NT2/D1 (cell line): ENCODE data around the gene OPN3.
"Not testable (repeated sequence)": the region's sequence is repeated elsewhere in the genome, so short reads cannot be mapped to it uniquely, and the experiment has no call there.

Experiments used
- DNase-seq: peaks from one replicate; pipeline ENCODE4 v3.0.0-alpha.2; 2011; ENCODE audit warnings: low read depth, low spot score
- H3K27me3 ChIP-seq: 2 replicates; pipeline ENCODE4 v1.6.0; 2011; ENCODE audit warnings: mild to moderate bottlenecking; ENCODE audit not compliant: insufficient read length, insufficient read depth
- H3K36me3 ChIP-seq: 2 replicates; pipeline ENCODE4 v1.6.1; 2011; ENCODE audit warnings: mild to moderate bottlenecking, low read length, mixed read lengths; ENCODE audit not compliant: insufficient read depth, insufficient read length
- H3K4me1 ChIP-seq: 2 replicates; pipeline ENCODE4 v1.5.1; 2011; ENCODE audit not compliant: insufficient read depth, insufficient read length
- H3K4me3 ChIP-seq: 2 replicates; pipeline ENCODE4 v1.5.1; 2011; ENCODE audit warnings: low read depth; ENCODE audit not compliant: insufficient read length
- H3K9ac ChIP-seq: 2 replicates; pipeline ENCODE4 v1.6.0; 2011; ENCODE audit warnings: low read depth; ENCODE audit not compliant: insufficient read length
- H3K9me3 ChIP-seq: 2 replicates; pipeline ENCODE4 v1.5.1; 2011; ENCODE audit warnings: mild to moderate bottlenecking, low read length; ENCODE audit not compliant: insufficient read depth
- SUZ12 ChIP-seq: IDR thresholded peaks from 2 replicates; pipeline ENCODE4 v1.6.1; 2011; ENCODE audit not compliant: insufficient read length, insufficient read depth; ENCODE audit errors: extremely low read depth
- YY1 ChIP-seq: IDR thresholded peaks from 2 replicates; pipeline ENCODE4 v1.6.1; 2011; ENCODE audit not compliant: insufficient read length, insufficient read depth
- ZNF274 ChIP-seq: IDR thresholded peaks from 2 replicates; pipeline ENCODE4 v1.6.1; 2011; ENCODE audit warnings: mild to moderate bottlenecking, low read depth, low read length

Gene OPN3

GRCh38 chr1:241640149-241640866 lies at the start of gene OPN3, which contains the start of gene CHML:
Gene OPN3, minus strand, starts transcription at chr1:241640369. Its CDS starts 115 bp downstream, at chr1:241640254.
Gene CHML, minus strand, starts transcription at chr1:241640369. Its CDS starts 4,603 bp downstream, at chr1:241635766.
- DNase-seq: peak; percentile 85
- Histone ChIP-seq H3K4me3 (peak within 1 kb of the TSS; percentile 99), H3K9ac (peak within 1 kb of the TSS; percentile 96), H3K4me1 (peaks cover 2% of the 10 kb centered on the region), H3K36me3 (peaks cover 23% of the 10 kb centered on the region), H3K27me3 (no peaks in the 10 kb centered on the region), H3K9me3 (peaks cover 31% of the 10 kb centered on the region)
- TF ChIP-seq YY1 (no peak), ZNF274 (no peak), SUZ12 (no peak)

GRCh38 chr1:241688940-241689368 lies 48.8 kb upstream of the OPN3 start:
- no peaks in the 10 kb centered on the region for H3K9me3 ChIP-seq
- H3K27me3 ChIP-seq: no peaks in the 10 kb centered on the region
- DNase-seq: no peak
- H3K36me3 ChIP-seq: no peaks in the 10 kb centered on the region
- TF ChIP-seq SUZ12 (no peak), ZNF274 (no peak), YY1 (no peak)
- H3K9ac ChIP-seq: no peak overlapping the region
- no peaks in the 10 kb centered on the region for H3K4me1 ChIP-seq
- H3K4me3 ChIP-seq: no peak overlapping the region

GRCh38 chr1:241684108-241684507 lies 43.9 kb upstream of the OPN3 start:
- no peak overlapping the region for H3K4me3 ChIP-seq
- TF ChIP-seq ZNF274: no peak
- no peak for TF ChIP-seq YY1
- TF ChIP-seq SUZ12: no peak
- no peak overlapping the region for H3K9ac ChIP-seq
- H3K4me1 ChIP-seq: no peaks in the 10 kb centered on the region
- H3K27me3 ChIP-seq: no peaks in the 10 kb centered on the region
- H3K9me3 ChIP-seq: no peaks in the 10 kb centered on the region
- no peak for DNase-seq
- H3K36me3 ChIP-seq: no peaks in the 10 kb centered on the region

- no peak overlapping the region for H3K9ac ChIP-seq
- DNase-seq: no peak
- no peaks in the 10 kb centered on the region for H3K9me3 ChIP-seq
- no peak overlapping the region for H3K4me3 ChIP-seq
- TF ChIP-seq YY1 (no peak), SUZ12 (no peak), ZNF274 (no peak)
- H3K4me1 ChIP-seq: no peaks in the 10 kb centered on the region
- no peaks in the 10 kb centered on the region for H3K27me3 ChIP-seq
- no peaks in the 10 kb centered on the region for H3K36me3 ChIP-seq
Measured at GRCh38 chr1:241682921-241683320, 42.8 kb upstream of the OPN3 start.

GRCh38 chr1:241681861-241682448 lies 41.8 kb upstream of the OPN3 start:
- DNase-seq, H3K9me3 ChIP-seq, H3K4me1 ChIP-seq, H3K27me3 ChIP-seq, H3K4me3 ChIP-seq, H3K9ac ChIP-seq, H3K36me3 ChIP-seq: not testable (repeated sequence)

GRCh38 chr1:241679961-241680360 lies 39.8 kb upstream of the OPN3 start:
- TF ChIP-seq SUZ12 (no peak), ZNF274 (no peak)

GRCh38 chr1:241679404-241679803 lies 39.2 kb upstream of the OPN3 start:
- DNase-seq: no peak
- no peak for TF ChIP-seq SUZ12
- no peak for TF ChIP-seq ZNF274
- no peak for TF ChIP-seq YY1
- Histone ChIP-seq H3K9me3 (no peaks in the 10 kb centered on the region), H3K27me3 (no peaks in the 10 kb centered on the region), H3K4me3 (no peak overlapping the region), H3K9ac (no peak overlapping the region), H3K4me1 (no peaks in the 10 kb centered on the region), H3K36me3 (no peaks in the 10 kb centered on the region)

More at GRCh38 chr1:241679961-241680360, 39.8 kb upstream of the OPN3 start:
- no peak overlapping the region for H3K9ac ChIP-seq
- no peaks in the 10 kb centered on the region for H3K27me3 ChIP-seq
- H3K9me3 ChIP-seq: no peaks in the 10 kb centered on the region
- no peak for DNase-seq
- no peaks in the 10 kb centered on the region for H3K36me3 ChIP-seq
- H3K4me3 ChIP-seq: no peak overlapping the region
- no peaks in the 10 kb centered on the region for H3K4me1 ChIP-seq

GRCh38 chr1:241678536-241678935 lies 38.4 kb upstream of the OPN3 start:
- Histone ChIP-seq H3K36me3 (no peaks in the 10 kb centered on the region), H3K9me3 (no peaks in the 10 kb centered on the region), H3K27me3 (no peaks in the 10 kb centered on the region), H3K4me1 (no peaks in the 10 kb centered on the region), H3K4me3 (no peak overlapping the region), H3K9ac (no peak overlapping the region)
- TF ChIP-seq YY1 (no peak), SUZ12 (no peak), ZNF274 (no peak)
- no peak for DNase-seq
